ENCODE results near the gene DHRS1.

Gene DHRS1

GRCh38 chr14:24262821-24263733 lies 36.5 kb downstream of the DHRS1 start, which contains the start of gene TGM1:
Gene TGM1 (minus strand): TSS chr14:24263177. CDS start chr14:24262352, 825 bp downstream.
- no peak for TF ChIP-seq CTCF (IDR thresholded peaks at IDR 0.05; ENCODE audit: borderline replicate concordance, insufficient read depth, low read depth, low read length)
- no peak within 1 kb of the TSS for H3K4me3 ChIP-seq (ENCODE audit: low read depth, low read length)

DNA sequence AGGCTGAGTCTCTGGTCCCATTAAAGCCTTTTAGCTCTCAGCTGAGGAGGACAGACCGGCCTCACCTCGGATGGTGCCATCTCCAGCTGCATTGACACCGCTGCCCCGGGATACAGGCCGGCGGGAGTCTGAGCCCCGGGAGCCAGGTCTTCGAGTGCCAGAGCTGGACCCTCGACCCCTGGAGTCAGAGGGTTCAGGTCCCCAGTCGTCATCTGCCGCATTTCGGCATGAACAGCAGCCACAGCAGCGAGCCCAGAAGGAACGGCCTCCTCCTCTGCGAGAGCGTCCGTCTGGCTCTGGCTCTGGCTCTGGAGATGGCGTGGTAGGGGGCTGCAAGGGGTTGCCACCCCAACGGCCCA lies 37.6 kb downstream of the DHRS1 start:
- no peak for TF ChIP-seq CTCF (IDR thresholded peaks at IDR 0.05; ENCODE audit: borderline replicate concordance, insufficient read depth, low read depth, low read length)
- H3K4me3 ChIP-seq (ENCODE audit: low read depth, low read length): no peak overlapping the region

DNA sequence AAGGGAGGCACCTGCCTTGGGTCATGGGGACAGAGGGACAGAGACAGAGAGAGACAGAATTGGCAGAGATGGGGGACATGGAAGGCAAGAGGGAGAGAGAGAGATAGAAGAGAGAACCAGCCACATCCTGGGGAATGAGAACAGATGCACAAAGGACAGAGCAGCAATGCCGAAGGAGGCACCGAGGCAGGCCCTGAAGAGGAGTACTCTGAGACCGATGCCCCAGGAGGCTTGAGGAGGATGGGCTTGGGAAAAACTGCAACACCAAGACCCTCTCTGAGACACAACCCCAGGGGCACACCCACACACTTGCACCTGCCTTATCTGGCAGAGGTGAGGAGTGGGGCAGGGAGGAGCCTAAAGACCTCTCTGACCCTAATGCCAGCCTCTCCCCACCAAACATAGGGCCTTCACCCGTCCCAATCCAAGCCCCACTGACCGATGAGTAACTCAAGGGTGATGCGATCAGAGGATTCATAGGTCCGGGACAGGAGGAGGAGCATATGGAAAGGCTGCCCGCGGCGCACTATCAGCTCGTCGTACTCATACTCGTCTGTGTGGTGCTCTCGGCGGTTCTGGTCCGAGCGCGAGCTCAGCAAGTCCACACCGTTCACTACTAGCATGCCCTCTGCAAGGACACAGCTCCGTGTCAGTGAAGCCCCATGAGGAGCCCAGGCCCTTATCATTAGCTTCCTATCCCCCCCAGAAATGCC lies 38.2 kb downstream of the DHRS1 start:
- no peak for TF ChIP-seq CTCF (IDR thresholded peaks at IDR 0.05; ENCODE audit: borderline replicate concordance, insufficient read depth, low read depth, low read length)
- H3K4me3 ChIP-seq (ENCODE audit: low read depth, low read length): no peak overlapping the region

GRCh38 chr14:24260780-24261157 lies 38.8 kb downstream of the DHRS1 start:
- no peak overlapping the region for H3K4me3 ChIP-seq (ENCODE audit: low read depth, low read length)
- no peak for TF ChIP-seq CTCF (IDR thresholded peaks at IDR 0.05; ENCODE audit: borderline replicate concordance, insufficient read depth, low read depth, low read length)

- no peak for TF ChIP-seq CTCF (IDR thresholded peaks at IDR 0.05; ENCODE audit: borderline replicate concordance, insufficient read depth, low read depth, low read length)
- H3K4me3 ChIP-seq (ENCODE audit: low read depth, low read length): no peak overlapping the region
These were observed 39.4 kb downstream of the DHRS1 start for GRCh38 chr14:24260026-24260779.

DNA sequence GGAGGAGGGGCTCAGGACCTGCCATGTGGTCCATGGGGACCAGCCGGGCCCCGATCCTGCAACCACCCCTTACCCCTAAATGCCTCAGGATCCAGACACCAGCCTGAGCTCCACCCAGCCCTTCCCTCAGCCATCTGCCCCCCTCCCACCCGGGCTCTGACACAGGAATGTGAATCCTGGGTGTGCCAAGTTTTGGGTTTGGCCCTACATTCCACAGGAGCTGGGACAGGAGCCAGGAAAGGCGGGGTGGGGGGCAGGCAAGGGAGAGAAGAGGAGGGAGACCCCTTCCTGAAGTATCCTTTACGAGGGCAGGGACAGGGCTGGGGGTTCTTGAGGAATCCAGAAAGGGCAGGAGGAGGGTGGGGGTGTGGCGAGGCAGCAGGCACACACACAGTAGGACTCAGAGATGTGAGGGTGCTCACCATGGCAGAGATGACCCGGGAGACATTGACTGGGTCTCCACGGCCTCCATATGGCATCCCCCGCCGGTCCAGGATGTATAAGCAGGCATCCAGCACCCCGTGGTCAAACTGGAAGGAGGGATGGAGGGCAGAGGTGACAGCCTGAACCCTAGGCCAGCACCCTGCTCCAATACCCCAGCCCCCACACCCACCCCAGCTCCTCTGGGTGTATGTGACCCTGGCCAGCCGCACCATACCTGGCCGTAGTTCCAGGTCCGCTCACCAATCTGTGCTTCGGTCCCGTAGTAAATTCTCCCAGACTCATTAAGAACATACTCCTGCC lies 40.1 kb downstream of the DHRS1 start:
- TF ChIP-seq CTCF (IDR thresholded peaks at IDR 0.05; ENCODE audit: borderline replicate concordance, insufficient read depth, low read depth, low read length): no peak
- H3K4me3 ChIP-seq (ENCODE audit: low read depth, low read length): no peak overlapping the region

All from GM12875 (cell line).